Activated CD4-positive, alpha-beta T cell treated with anti-CD3 and anti-CD28 coated beads for 36 hours (primary cell): ENCODE measurements around the gene SCNN1B. TPM values are rescaled to one million over a fixed set of nuclear protein-coding genes. Genes with fewer than 3 reads are reported as not detected.
"Not testable (repeated sequence)": the region's sequence is repeated elsewhere in the genome, so short reads cannot be mapped to it uniquely, and the experiment has no call there.

Experiments used
- ATAC-seq: fragments of 200-7000 bp; cut with Tn5 transposase; one replicate; pipeline ENCODE4 v1.10.0; 2021; ENCODE audit warnings: mild to moderate bottlenecking, moderate library complexity
- CTCF ChIA-PET: fragments of 350-600 bp; sonication (Branson Sonifier 250); formaldehyde crosslinking; loops from one replicate; lab custom pipeline; 2021; ENCODE audit warnings: antibody characterized with exemption; lab: Charles Lee
- POLR2A ChIA-PET: fragments of 350-600 bp; sonication (Branson Sonifier 250); formaldehyde crosslinking; loops from one replicate; lab custom pipeline; 2021; ENCODE audit warnings: antibody characterized with exemption, inconsistent platforms; lab: Charles Lee
- DNase-seq: peaks from one replicate; pipeline ENCODE4 v3.0.0-alpha.2; 2020
- H3K27ac Mint-ChIP-seq: one replicate; pipeline ENCODE4 v1.8.0; 2021; ENCODE audit warnings: mixed read lengths
- H3K27me3 Mint-ChIP-seq: one replicate; pipeline ENCODE4 v1.8.0; 2021; ENCODE audit warnings: mixed read lengths
- H3K36me3 Mint-ChIP-seq: one replicate; pipeline ENCODE4 v1.8.0; 2021; ENCODE audit warnings: low read depth, mixed read lengths
- H3K4me1 Mint-ChIP-seq: one replicate; pipeline ENCODE4 v1.8.0; 2021; ENCODE audit warnings: mixed read lengths
- H3K4me3 Mint-ChIP-seq: one replicate; pipeline ENCODE4 v1.8.0; 2021; ENCODE audit warnings: mild to moderate bottlenecking, moderate library complexity, mixed read lengths
- H3K9me3 Mint-ChIP-seq: one replicate; pipeline ENCODE4 v1.8.0; 2021; ENCODE audit warnings: low read depth, mixed read lengths
- intact Hi-C, 2 experiments: fragments of 100-400 bp; cut with DNase I in 1 of 2; cut with micrococcal nuclease in 1 of 2; formaldehyde crosslinking; loops; one replicate each; pipeline versions ENCODE4 v1.14.2 to v1.15.1; 2022 to 2024; cut with DNase I, micrococcal nuclease
- total RNA-seq, 2 experiments: library from RNA; stranded (reverse); gene quantifications; one replicate each; pipeline ENCODE4 v1.2.3, GENCODE V29; 2021

SCNN1B gene
- total RNA-seq, 2 experiments from 2014 or later, result not detected

- intact Hi-C loops, result no loop called here
- ATAC-seq, result no peak
- H3K27ac Mint-ChIP-seq, result no peak overlapping the region
- no peaks in the 10 kb centered on the region for H3K36me3 Mint-ChIP-seq
- H3K4me3 Mint-ChIP-seq, result no peak overlapping the region
- no peak for DNase-seq
- POLR2A ChIA-PET, result no interaction called here
- peaks cover 10% of the 10 kb centered on the region for H3K4me1 Mint-ChIP-seq
- no peaks in the 10 kb centered on the region for H3K9me3 Mint-ChIP-seq
- H3K27me3 Mint-ChIP-seq, result peaks cover 3% of the 10 kb centered on the region
- CTCF ChIA-PET, result interaction anchor here (0.8 kb wide), 1 partner anchor 73 kb away, joined by 3 read pairs; no protein-coding TSS in a partner anchor
Observed at GRCh38 chr16:23362460-23363317, 60.6 kb downstream of the SCNN1B start.

- no peak overlapping the region for H3K27ac Mint-ChIP-seq
- no peaks in the 10 kb centered on the region for H3K9me3 Mint-ChIP-seq
- ChIA-PET CTCF (interaction anchor here (1.2 to 1.6 kb wide), 2 partner anchors 13 to 70 kb away, joined by 3 to 4 read pairs; no protein-coding TSS in a partner anchor), POLR2A (no interaction called here)
- no peak overlapping the region for H3K4me3 Mint-ChIP-seq
- H3K36me3 Mint-ChIP-seq, result no peaks in the 10 kb centered on the region
- H3K4me1 Mint-ChIP-seq, result peaks cover 10% of the 10 kb centered on the region
- DNase-seq (peak; percentile 29), ATAC-seq (peak; percentile 64)
- intact Hi-C loops, result no loop called here
- H3K27me3 Mint-ChIP-seq, result peaks cover 8% of the 10 kb centered on the region
Observed at GRCh38 chr16:23365602-23366240, 63.6 kb downstream of the SCNN1B start.

GRCh38 chr16:23366341-23366740 is 64.2 kb downstream of the SCNN1B start:
- CTCF ChIA-PET, result interaction anchor here (1.2 to 1.6 kb wide), 2 partner anchors 13 to 70 kb away, joined by 3 to 4 read pairs; no protein-coding TSS in a partner anchor
- intact Hi-C loops, H3K27me3 Mint-ChIP-seq, H3K9me3 Mint-ChIP-seq, H3K4me3 Mint-ChIP-seq, H3K4me1 Mint-ChIP-seq, ATAC-seq, H3K36me3 Mint-ChIP-seq, H3K27ac Mint-ChIP-seq, DNase-seq, POLR2A ChIA-PET: not testable (repeated sequence)

GRCh38 chr16:23367564-23367963 is 65.5 kb downstream of the SCNN1B start:
- H3K36me3 Mint-ChIP-seq, result no peaks in the 10 kb centered on the region
- H3K4me1 Mint-ChIP-seq, result peaks cover 10% of the 10 kb centered on the region
- no peak overlapping the region for H3K4me3 Mint-ChIP-seq
- H3K9me3 Mint-ChIP-seq, result no peaks in the 10 kb centered on the region
- CTCF ChIA-PET, result interaction anchor here (1.6 kb wide), 1 partner anchor 66 kb away, joined by 5 read pairs; no protein-coding TSS in a partner anchor
- ATAC-seq (no peak), DNase-seq (no peak)
- H3K27ac Mint-ChIP-seq, result no peak overlapping the region
- POLR2A ChIA-PET, result no interaction called here
- H3K27me3 Mint-ChIP-seq, result peaks cover 8% of the 10 kb centered on the region
- intact Hi-C loops, result no loop called here

GRCh38 chr16:23367988-23368387 is 65.9 kb downstream of the SCNN1B start:
- H3K4me3 Mint-ChIP-seq, result no peak overlapping the region
- no peaks in the 10 kb centered on the region for H3K9me3 Mint-ChIP-seq
- ATAC-seq (no peak), DNase-seq (no peak)
- H3K4me1 Mint-ChIP-seq, result peaks cover 10% of the 10 kb centered on the region
- POLR2A ChIA-PET, result no interaction called here
- H3K36me3 Mint-ChIP-seq, result no peaks in the 10 kb centered on the region
- CTCF ChIA-PET, result interaction anchor here (1.6 kb wide), 1 partner anchor 66 kb away, joined by 5 read pairs; no protein-coding TSS in a partner anchor
- no peak overlapping the region for H3K27ac Mint-ChIP-seq
- H3K27me3 Mint-ChIP-seq, result peaks cover 6% of the 10 kb centered on the region
- intact Hi-C loops, result no loop called here

GRCh38 chr16:23368469-23368868 is 66.4 kb downstream of the SCNN1B start:
- Mint-ChIP-seq H3K36me3 (no peaks in the 10 kb centered on the region), H3K9me3 (no peaks in the 10 kb centered on the region), H3K4me1 (peaks cover 10% of the 10 kb centered on the region), H3K4me3 (no peak overlapping the region), H3K27me3 (peaks cover 7% of the 10 kb centered on the region), H3K27ac (no peak overlapping the region)
- ChIA-PET CTCF (interaction anchor here (1.6 kb wide), 1 partner anchor 65 kb away, joined by 5 read pairs; no protein-coding TSS in a partner anchor), POLR2A (no interaction called here)
- ATAC-seq (peak; percentile 51), DNase-seq (no peak)
- intact Hi-C loops, result no loop called here

GRCh38 chr16:23369416-23369815 is 67.3 kb downstream of the SCNN1B start:
- POLR2A ChIA-PET, result no interaction called here
- no peaks in the 10 kb centered on the region for H3K9me3 Mint-ChIP-seq
- CTCF ChIA-PET, result no interaction called here
- H3K36me3 Mint-ChIP-seq, result no peaks in the 10 kb centered on the region
- peaks cover 7% of the 10 kb centered on the region for H3K27me3 Mint-ChIP-seq
- H3K4me3 Mint-ChIP-seq, result no peak overlapping the region
- no peak overlapping the region for H3K27ac Mint-ChIP-seq
- intact Hi-C loops, result no loop called here
- no peak for ATAC-seq
- no peak for DNase-seq
- peaks cover 10% of the 10 kb centered on the region for H3K4me1 Mint-ChIP-seq

GRCh38 chr16:23371368-23371767 is 69.3 kb downstream of the SCNN1B start:
- Mint-ChIP-seq H3K27ac (no peak overlapping the region), H3K4me1 (no peaks in the 10 kb centered on the region), H3K4me3 (no peak overlapping the region), H3K9me3 (no peaks in the 10 kb centered on the region), H3K36me3 (no peaks in the 10 kb centered on the region), H3K27me3 (peaks cover 7% of the 10 kb centered on the region)
- intact Hi-C loops, result no loop called here
- ATAC-seq, result no peak
- CTCF ChIA-PET, result no interaction called here
- POLR2A ChIA-PET, result no interaction called here
- DNase-seq, result no peak

GRCh38 chr16:23373436-23374219 is 71.5 kb downstream of the SCNN1B start:
- no peak for DNase-seq
- POLR2A ChIA-PET, result no interaction called here

GRCh38 chr16:23374721-23375510 is 72.8 kb downstream of the SCNN1B start:
- Mint-ChIP-seq H3K9me3 (no peaks in the 10 kb centered on the region), H3K27me3 (peaks cover 5% of the 10 kb centered on the region), H3K4me3 (no peak overlapping the region), H3K27ac (no peak overlapping the region), H3K4me1 (no peaks in the 10 kb centered on the region), H3K36me3 (no peaks in the 10 kb centered on the region)
- ChIA-PET POLR2A (no interaction called here), CTCF (interaction anchor here (0.7 to 1.2 kb wide), 2 partner anchors 78 to 193 kb away, joined by 3 to 4 read pairs; no protein-coding TSS in a partner anchor)
- intact Hi-C loops, result no loop called here
- DNase-seq (no peak), ATAC-seq (no peak)

More at GRCh38 chr16:23373436-23374219, 71.5 kb downstream of the SCNN1B start:
- Mint-ChIP-seq H3K4me1 (no peaks in the 10 kb centered on the region), H3K36me3 (no peaks in the 10 kb centered on the region), H3K9me3 (no peaks in the 10 kb centered on the region), H3K4me3 (no peak overlapping the region), H3K27me3 (peaks cover 5% of the 10 kb centered on the region), H3K27ac (no peak overlapping the region)
- ATAC-seq, result no peak
- CTCF ChIA-PET, result no interaction called here
- intact Hi-C loops, result no loop called here
